Glomerular visceral epithelial cell (primary cell): ENCODE measurements around the gene COQ10A.
A peak's percentile ranks its signal among the peaks of the same experiment; 100 is the strongest.
"Not testable (repeated sequence)": the region's sequence is repeated elsewhere in the genome, so short reads cannot be mapped to it uniquely, and the experiment has no call there.

Experiments
- DNase-seq: peaks from one replicate; pipeline ENCODE4 v3.0.0-alpha.2; 2016; ENCODE audit errors: extremely low spot score

COQ10A gene

GRCh38 chr12:56243731-56244181, 23.0 kb upstream of the COQ10A start:
- DNase-seq: no peak

- DNase-seq: no peak
Observed at GRCh38 chr12:56244494-56244893, 22.2 kb upstream of the COQ10A start.

GRCh38 chr12:56247923-56248322, 18.8 kb upstream of the COQ10A start:
- DNase-seq: no peak

GRCh38 chr12:56248711-56249110, 18.0 kb upstream of the COQ10A start:
- DNase-seq: no peak

- DNase-seq: no peak
Observed at GRCh38 chr12:56252649-56253048, 14.1 kb upstream of the COQ10A start.

- DNase-seq: no peak
Observed at GRCh38 chr12:56253091-56253490, 13.7 kb upstream of the COQ10A start.

GRCh38 chr12:56255671-56256070, 11.1 kb upstream of the COQ10A start:
- DNase-seq: no peak

- DNase-seq: peak; percentile 73
Observed at GRCh38 chr12:56256326-56256960, 10.3 kb upstream of the COQ10A start.

- no peak for DNase-seq
Observed at GRCh38 chr12:56257071-56257470, 9.7 kb upstream of the COQ10A start.

GRCh38 chr12:56257491-56258067, 9.2 kb upstream of the COQ10A start:
- DNase-seq: peak; percentile 41

- DNase-seq: peak; percentile 72
Observed at GRCh38 chr12:56258068-56258819, 8.5 kb upstream of the COQ10A start, which contains the start of gene ANKRD52. TSS of gene ANKRD52 (minus strand) at chr12:56258384. CDS start at chr12:56258269, 115 bp downstream.

GRCh38 chr12:56258820-56259183, 7.9 kb upstream of the COQ10A start:
- no peak for DNase-seq

GRCh38 chr12:56260380-56260779, 6.4 kb upstream of the COQ10A start:
- no peak for DNase-seq

GRCh38 chr12:56260921-56261320, 5.8 kb upstream of the COQ10A start:
- no peak for DNase-seq

- peak; percentile 85 for DNase-seq
Observed at GRCh38 chr12:56261503-56262232, 5.1 kb upstream of the COQ10A start.

- not testable (repeated sequence) for DNase-seq
Observed at GRCh38 chr12:56262955-56263354, 3.8 kb upstream of the COQ10A start.

- DNase-seq: not testable (repeated sequence)
Observed at GRCh38 chr12:56266068-56266692, 562 bp upstream of the COQ10A start.

GRCh38 chr12:56267443-56268071, 815 bp downstream of the COQ10A start:
- no peak for DNase-seq

- peak; percentile 25 for DNase-seq
Observed at GRCh38 chr12:56271031-56271430, 4.3 kb downstream of the COQ10A start.

- DNase-seq: not testable (repeated sequence)
Observed at GRCh38 chr12:56272468-56272867, 5.7 kb downstream of the COQ10A start.

GRCh38 chr12:56274299-56274698, 7.6 kb downstream of the COQ10A start:
- DNase-seq: no peak
